SK-N-SH treated with all-trans-retinoic acid at 6 μM for 48 hours (cell line): ENCODE results near the gene CCDC117.

Source experiments
- PATZ1 ChIP-seq: fragments of 250-450 bp; sonication (Bioruptor Pico); IDR thresholded peaks from 2 replicates; pipeline ENCODE4 v1.8.0; 2020; ENCODE audit warnings: mild to moderate bottlenecking, moderate library complexity, borderline replicate concordance
- RARB ChIP-seq: fragments of 250-450 bp; sonication (Bioruptor Pico); IDR thresholded peaks from 2 replicates; pipeline ENCODE4 v1.8.0; 2021; ENCODE audit warnings: mild to moderate bottlenecking, moderate library complexity
- ZFP3 ChIP-seq: fragments of 250-450 bp; sonication (Bioruptor Pico); IDR thresholded peaks from 2 replicates; pipeline ENCODE4 v1.5.0; 2020; ENCODE audit warnings: mild to moderate bottlenecking, moderate library complexity

GRCh38 chr22:28819253-28820096, 47.0 kb downstream of the CCDC117 start:
- TF ChIP-seq RARB: no peak
- TF ChIP-seq ZFP3 (CRISPR knock-in tag): no peak
- no peak for TF ChIP-seq PATZ1 (CRISPR knock-in tag)
